NCI-H2196 treated with DMSO at 0.1 percent for 48 hours (cell line): ENCODE data around the gene LRRC37A2.
"Not testable (repeated sequence)": the region's sequence is repeated elsewhere in the genome, so short reads cannot be mapped to it uniquely, and the experiment has no call there.

Experiments used
- DNase-seq: peaks from one replicate; lab custom pipeline; 2025; ENCODE audit not compliant: unreplicated experiment; lab: John Stamatoyannopoulos, UW

LRRC37A2 gene

GRCh38 chr17:46591332-46591731, 79.1 kb downstream of the LRRC37A2 start:
- DNase-seq = not testable (repeated sequence)

GRCh38 chr17:46598344-46598931, 86.2 kb downstream of the LRRC37A2 start:
- DNase-seq = not testable (repeated sequence)

- DNase-seq = not testable (repeated sequence)
Measured at GRCh38 chr17:46600767-46601166, 88.5 kb downstream of the LRRC37A2 start.

GRCh38 chr17:46603125-46603524, 90.9 kb downstream of the LRRC37A2 start:
- DNase-seq = not testable (repeated sequence)
